Mesothelial cell of epicardium (in vitro differentiated cells): ENCODE results near the gene UBTF. TPM values are rescaled to one million over a fixed set of nuclear protein-coding genes. Genes with fewer than 3 reads are reported as not detected.

Source experiments
- DNase-seq, 2 experiments: peaks; one replicate each; pipeline ENCODE4 v3.0.0; 2021; ENCODE audit warnings: low spot score in 2 of 2; ENCODE audit not compliant: unreplicated experiment in 2 of 2
- H3K27ac Mint-ChIP-seq: 2 replicates; pipeline ENCODE4 v1.8.0; 2021; ENCODE audit warnings: mixed read lengths
- H3K27me3 Mint-ChIP-seq: 2 replicates; pipeline ENCODE4 v1.8.0; 2021; ENCODE audit warnings: low read depth, mixed read lengths
- H3K36me3 Mint-ChIP-seq: 2 replicates; pipeline ENCODE4 v1.8.0; 2021; ENCODE audit warnings: mixed read lengths
- H3K4me1 Mint-ChIP-seq: 2 replicates; pipeline ENCODE4 v1.8.0; 2021; ENCODE audit warnings: mixed read lengths
- H3K4me3 Mint-ChIP-seq: 2 replicates; pipeline ENCODE4 v1.8.0; 2021; ENCODE audit warnings: mild to moderate bottlenecking, moderate library complexity, mixed read lengths
- H3K9me3 Mint-ChIP-seq: 2 replicates; pipeline ENCODE4 v1.8.0; 2021; ENCODE audit warnings: mixed read lengths
- microRNA-seq: library from miRNA; unstranded; fragments of <30 nt; microRNA quantifications from one replicate; pipeline ENCODE4 v1.2.0, GENCODE V29; 2021; ENCODE audit warnings: inconsistent platforms, mixed read lengths
- total RNA-seq: library from RNA; stranded (reverse); gene quantifications from 3 replicates; pipeline ENCODE4 v1.2.1, GENCODE V29; 2021
- TF ChIP-seq, protein P1 (sequence below): fragments of 200-600 bp; sonication (generic); IDR thresholded peaks from one replicate; pipeline ENCODE4 v1.5.0; 2021; ENCODE audit warnings: antibody characterized with exemption; ENCODE audit not compliant: unreplicated experiment

UBTF gene
- total RNA-seq, 1 donor from 2014 or later, result 119 TPM

DNA sequence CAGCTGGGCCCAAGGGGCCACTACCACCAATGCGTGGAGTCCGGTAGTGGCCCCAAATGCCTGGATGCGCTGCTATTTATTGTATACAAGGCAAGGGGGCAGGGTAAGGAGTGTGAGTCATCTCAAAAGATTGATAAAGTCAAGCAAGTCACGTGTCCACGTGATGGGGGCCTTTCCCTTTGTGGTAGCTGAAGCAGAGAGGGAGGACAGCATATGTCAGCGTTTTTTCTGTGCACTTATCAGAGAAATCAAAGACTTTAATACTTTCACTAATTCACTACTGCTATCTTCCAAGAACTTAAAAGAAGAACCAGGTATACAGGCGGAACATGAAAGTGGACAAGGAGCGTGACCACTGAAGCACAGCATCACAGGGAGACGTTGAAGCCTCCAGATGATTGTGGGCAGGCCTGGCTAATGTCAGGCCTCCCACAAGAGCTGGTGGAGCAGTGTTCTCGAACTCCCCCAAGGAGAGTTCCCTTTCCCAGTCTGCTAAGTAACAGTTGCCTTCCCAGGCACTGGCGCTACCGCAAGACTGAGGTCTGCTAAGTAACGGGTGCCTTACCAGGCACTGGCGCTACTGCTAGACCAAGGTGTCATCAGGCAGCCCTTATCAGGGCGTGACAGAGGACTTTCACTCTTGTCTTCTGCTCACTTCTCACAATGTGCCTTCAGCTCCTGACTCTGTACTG lies 59.8 kb downstream of the UBTF start:
- no peaks in the 10 kb centered on the region for H3K9me3 Mint-ChIP-seq
- peaks cover 6% of the 10 kb centered on the region for H3K4me1 Mint-ChIP-seq
- H3K36me3 Mint-ChIP-seq, result peaks cover 6% of the 10 kb centered on the region
- no peak for DNase-seq
- TF ChIP-seq, protein P1, sequence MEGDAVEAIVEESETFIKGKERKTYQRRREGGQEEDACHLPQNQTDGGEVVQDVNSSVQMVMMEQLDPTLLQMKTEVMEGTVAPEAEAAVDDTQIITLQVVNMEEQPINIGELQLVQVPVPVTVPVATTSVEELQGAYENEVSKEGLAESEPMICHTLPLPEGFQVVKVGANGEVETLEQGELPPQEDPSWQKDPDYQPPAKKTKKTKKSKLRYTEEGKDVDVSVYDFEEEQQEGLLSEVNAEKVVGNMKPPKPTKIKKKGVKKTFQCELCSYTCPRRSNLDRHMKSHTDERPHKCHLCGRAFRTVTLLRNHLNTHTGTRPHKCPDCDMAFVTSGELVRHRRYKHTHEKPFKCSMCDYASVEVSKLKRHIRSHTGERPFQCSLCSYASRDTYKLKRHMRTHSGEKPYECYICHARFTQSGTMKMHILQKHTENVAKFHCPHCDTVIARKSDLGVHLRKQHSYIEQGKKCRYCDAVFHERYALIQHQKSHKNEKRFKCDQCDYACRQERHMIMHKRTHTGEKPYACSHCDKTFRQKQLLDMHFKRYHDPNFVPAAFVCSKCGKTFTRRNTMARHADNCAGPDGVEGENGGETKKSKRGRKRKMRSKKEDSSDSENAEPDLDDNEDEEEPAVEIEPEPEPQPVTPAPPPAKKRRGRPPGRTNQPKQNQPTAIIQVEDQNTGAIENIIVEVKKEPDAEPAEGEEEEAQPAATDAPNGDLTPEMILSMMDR, result no peak
- H3K27ac Mint-ChIP-seq, result peak overlapping the region; percentile 86
- no peaks in the 10 kb centered on the region for H3K27me3 Mint-ChIP-seq
- no peak overlapping the region for H3K4me3 Mint-ChIP-seq

DNA sequence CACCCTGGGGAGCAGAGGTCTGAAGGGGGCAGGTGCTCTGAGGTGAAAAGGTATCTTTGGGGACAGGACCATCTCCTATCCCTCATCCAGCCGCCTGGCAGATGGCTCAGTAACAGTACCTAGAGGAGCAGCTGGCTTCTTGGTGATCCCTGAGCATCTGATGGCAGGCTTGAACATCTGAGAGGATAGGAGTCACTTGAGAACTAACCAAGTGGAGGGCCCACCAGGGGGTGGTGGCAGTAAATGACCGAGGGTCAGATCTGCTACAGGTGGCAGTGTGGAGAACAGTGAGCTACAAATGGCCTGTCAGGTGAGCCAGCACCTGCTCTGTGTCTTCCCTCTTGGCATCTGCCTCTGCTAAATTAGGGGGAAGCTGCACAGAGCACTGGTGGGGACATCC lies 64.0 kb downstream of the UBTF start:
- Mint-ChIP-seq H3K4me3 (no peak overlapping the region), H3K4me1 (peaks cover 6% of the 10 kb centered on the region), H3K9me3 (no peaks in the 10 kb centered on the region), H3K36me3 (peaks cover 2% of the 10 kb centered on the region), H3K27ac (no peak overlapping the region), H3K27me3 (no peaks in the 10 kb centered on the region)
- TF ChIP-seq, protein P1, result no peak
- no peak for DNase-seq

Small RNA genes within 50 kb of the gene (microRNA-seq; reads per million reads assigned to microRNA genes)
- gene MIR6782, result not detected

Other genes starting within 250 kb of the UBTF start
- 0.42 to 0.88 TPM (median 0.82 TPM) in 3 replicates for gene NAGS, start 215.1 kb downstream of the UBTF start, total RNA-seq
- gene TMEM101, start 204.7 kb downstream of the UBTF start, total RNA-seq, result 34.2 to 36.4 TPM (median 35.8 TPM) in 3 replicates
- 51.4 to 60.8 TPM (median 58.0 TPM) in 3 replicates for gene LSM12, start 153.0 kb downstream of the UBTF start, total RNA-seq
- gene G6PC3, start 148.9 kb downstream of the UBTF start, total RNA-seq, result 58.3 to 63.2 TPM (median 61.4 TPM) in 3 replicates
- 33.4 to 34.1 TPM (median 33.5 TPM) in 3 replicates for gene HDAC5, start 96.0 kb downstream of the UBTF start, total RNA-seq
- gene HROB, start 77.7 kb downstream of the UBTF start, total RNA-seq, result 6.0 to 6.4 TPM (median 6.2 TPM) in 3 replicates
- gene ASB16, start 49.0 kb downstream of the UBTF start, total RNA-seq, result 0.14 to 0.16 TPM in 2 of 3 replicates, not detected in the other
- 35.7 to 39.0 TPM (median 37.0 TPM) in 3 replicates for gene TMUB2, start 32.7 kb downstream of the UBTF start, total RNA-seq
- gene ATXN7L3, start 19.8 kb downstream of the UBTF start, total RNA-seq, result 132 to 143 TPM (median 137 TPM) in 3 replicates
- not detected in 3 replicates for gene SLC4A1, start 48.5 kb upstream of the UBTF start, total RNA-seq
- 0.34 to 0.60 TPM (median 0.53 TPM) in 3 replicates for gene RUNDC3A, start 88.9 kb upstream of the UBTF start, total RNA-seq
- 106 to 113 TPM (median 112 TPM) in 3 replicates for gene SLC25A39, start 105.1 kb upstream of the UBTF start, total RNA-seq
- gene GRN, start 125.6 kb upstream of the UBTF start, total RNA-seq, result 128 to 144 TPM (median 137 TPM) in 3 replicates
- 58.0 to 64.7 TPM (median 60.7 TPM) in 3 replicates for gene FAM171A2, start 144.2 kb upstream of the UBTF start, total RNA-seq
- gene ITGA2B, start 170.0 kb upstream of the UBTF start, total RNA-seq, result 12.2 to 15.9 TPM (median 13.6 TPM) in 3 replicates